HG02610 (cell line): ENCODE measurements around the gene GRK5.

Experiments used
- ATAC-seq: cut with Tn5 transposase; IDR thresholded peaks from one replicate; pipeline ENCODE4 v1.9.1; 2021; ENCODE audit warnings: mild to moderate bottlenecking, moderate library complexity; ENCODE audit not compliant: unreplicated experiment

GRK5 gene

GRCh38 chr10:119292968-119293760 is 85.8 kb downstream of the GRK5 start:
- ATAC-seq = no peak

- ATAC-seq = no peak
Measured at GRCh38 chr10:119296703-119297102, 89.3 kb downstream of the GRK5 start.

DNA sequence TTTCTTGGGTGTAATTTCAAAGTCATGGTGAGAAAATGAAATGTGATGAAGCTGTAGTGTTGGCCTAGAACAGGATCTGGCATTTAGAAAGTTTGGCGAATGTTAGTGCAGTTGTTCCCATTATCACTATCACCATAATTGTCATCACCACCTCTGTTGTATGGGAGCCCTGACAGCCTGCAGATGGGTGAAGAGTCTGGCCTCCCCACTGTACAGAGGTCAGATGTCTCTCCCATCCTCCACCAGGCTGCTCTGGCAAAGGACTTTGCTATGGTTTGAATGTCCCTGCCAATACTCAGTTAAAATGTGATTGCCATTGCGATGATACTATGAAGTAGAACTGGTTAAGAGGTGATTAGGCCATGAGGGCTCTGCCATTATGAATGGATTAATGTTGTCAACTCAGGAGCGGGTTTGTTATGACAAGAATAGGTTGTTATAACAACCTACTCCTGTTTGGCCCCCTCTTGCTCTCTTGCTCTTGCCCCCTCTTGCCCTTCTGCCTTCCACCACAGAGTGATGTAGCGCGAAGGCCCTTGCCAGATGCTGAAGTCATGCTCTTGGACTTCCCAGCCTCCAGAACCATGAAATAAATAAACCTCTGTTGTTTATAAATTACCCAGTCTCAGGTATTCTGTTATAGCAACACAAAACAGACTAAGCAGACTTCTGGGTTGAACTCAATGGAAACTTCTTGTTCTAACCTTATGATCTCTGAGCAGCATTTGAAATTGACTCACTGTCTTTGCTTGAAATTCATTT is 90.0 kb downstream of the GRK5 start:
- no peak for ATAC-seq

DNA sequence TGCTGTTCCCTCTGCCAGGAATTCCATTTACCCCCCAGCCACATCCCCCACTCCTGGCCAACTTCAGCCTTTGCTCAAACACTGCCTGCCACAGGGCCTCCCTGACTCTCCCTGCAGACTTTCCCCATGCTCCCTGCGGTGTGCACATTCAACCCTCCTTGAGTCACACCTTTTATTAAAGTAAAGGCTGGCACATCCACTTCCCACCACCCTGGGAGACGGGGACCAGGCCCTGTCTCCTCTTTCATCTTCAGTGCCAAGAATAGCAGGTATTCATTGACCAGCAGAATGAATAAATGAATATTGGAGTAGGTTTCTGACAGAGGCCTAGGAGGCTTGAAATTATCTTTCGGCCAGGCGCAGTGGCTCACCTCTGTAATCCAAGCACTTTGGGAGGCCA is 91.4 kb downstream of the GRK5 start:
- ATAC-seq = no peak

DNA sequence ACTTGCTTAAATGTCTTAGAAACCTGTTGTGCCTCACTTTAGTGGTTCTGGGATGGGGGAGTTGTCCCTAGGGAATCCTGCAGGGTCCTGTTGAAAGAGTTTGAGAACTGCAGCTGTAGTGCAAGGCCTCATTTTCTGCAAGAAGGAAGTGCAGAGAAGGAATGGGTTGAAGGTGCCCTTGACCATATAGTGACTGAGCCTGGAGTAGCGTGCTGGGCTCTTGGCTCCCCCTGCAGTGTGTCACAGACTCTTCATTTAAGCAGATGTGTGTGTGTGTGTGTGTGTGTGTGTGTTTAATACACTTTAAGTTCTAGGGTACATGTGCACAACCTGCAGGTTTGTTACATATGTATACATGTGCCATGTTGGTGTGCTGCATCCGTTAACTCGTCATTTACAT is 92.2 kb downstream of the GRK5 start:
- no peak for ATAC-seq

- ATAC-seq = no peak
Measured at GRCh38 chr10:119301397-119301796, 94.0 kb downstream of the GRK5 start.

- ATAC-seq = no peak
Measured at GRCh38 chr10:119302172-119302571, 94.8 kb downstream of the GRK5 start.

DNA sequence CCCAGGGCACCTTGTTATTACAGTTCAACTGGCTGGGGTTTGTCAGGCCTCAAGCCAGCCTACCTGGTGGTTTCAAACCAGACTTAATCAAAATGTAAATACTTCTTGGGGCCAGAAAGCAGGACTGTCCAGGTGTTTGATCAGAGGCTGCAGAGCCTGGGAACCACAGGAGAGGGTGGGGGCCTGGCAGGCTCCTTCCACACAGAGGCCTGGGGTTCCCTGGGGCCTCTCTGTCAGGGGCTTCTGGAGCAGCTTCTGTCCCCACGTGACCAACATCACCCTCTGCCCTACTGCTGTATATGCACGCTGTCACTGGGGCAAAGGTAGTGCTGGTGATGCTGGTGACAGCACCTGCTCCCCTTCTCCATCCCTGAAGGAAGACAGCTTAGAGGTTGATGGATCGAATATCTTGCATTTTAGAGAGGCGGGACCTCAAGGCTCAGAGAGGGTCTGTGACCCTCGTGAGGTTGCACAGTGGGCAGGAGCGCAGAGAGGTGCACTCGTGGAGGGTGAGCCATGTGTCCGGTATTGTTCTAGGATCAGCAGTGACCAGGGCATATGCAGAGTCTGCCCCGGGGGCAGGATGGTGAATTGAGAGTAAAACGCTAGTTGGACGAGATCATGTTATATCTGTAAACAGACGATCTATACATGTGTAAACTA is 95.4 kb downstream of the GRK5 start:
- ATAC-seq = no peak

DNA sequence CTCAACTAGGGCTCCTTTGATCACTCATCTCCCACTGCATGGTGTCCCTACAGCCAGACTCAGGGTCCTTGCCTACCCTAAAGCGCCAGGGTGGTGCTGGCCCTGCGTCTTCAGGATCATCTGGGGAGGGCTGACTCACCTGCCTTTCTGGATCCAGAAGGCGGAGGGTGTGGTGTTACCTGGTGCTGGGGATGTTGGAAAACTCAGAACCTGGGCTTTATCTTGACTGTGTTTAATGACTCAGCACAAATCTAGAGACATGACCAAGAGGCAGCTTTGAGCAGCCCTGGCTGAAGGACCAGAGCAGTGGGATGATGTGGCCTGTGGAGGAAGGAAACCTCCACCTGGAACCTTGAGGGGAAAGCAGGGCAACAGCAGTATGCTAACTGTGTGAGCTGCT is 96.5 kb downstream of the GRK5 start:
- no peak for ATAC-seq

GRCh38 chr10:119304541-119304940 is 97.2 kb downstream of the GRK5 start:
- no peak for ATAC-seq

DNA sequence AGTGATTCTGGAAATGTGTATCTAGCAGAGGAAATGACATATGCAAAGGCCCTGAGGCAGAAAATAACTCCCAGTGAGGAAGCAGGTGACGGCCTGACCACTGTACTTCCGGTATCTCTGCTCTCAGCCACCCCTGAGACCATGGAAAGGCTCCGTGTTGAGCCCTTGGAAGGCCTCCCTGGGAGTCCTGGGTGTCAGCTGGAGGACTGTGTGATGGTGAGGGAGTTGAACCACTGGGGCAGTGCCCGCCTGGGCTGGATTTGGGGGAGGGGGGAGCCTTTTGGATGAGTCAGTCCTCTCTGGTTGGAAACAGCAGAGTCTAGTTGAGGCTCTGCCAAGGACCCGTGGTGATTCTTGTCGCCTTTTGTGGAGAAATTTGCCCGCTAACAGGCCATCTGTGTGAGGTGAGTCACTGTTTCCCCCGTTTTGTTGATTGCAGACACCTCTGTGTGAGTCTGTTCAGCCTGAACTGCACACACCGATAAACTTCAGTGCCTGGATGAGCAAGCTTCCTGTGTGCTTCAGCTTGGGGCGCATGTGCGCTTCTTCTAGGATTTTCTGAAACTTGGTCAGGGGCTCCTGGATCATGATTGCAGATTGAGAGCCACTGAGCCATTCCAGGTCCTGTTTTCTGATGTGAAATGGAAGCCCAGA is 98.6 kb downstream of the GRK5 start:
- ATAC-seq = peak; percentile 63

- ATAC-seq = peak; percentile 52
Measured at GRCh38 chr10:119306514-119306951, 99.2 kb downstream of the GRK5 start.

GRCh38 chr10:119306986-119307392 is 99.6 kb downstream of the GRK5 start:
- no peak for ATAC-seq

DNA sequence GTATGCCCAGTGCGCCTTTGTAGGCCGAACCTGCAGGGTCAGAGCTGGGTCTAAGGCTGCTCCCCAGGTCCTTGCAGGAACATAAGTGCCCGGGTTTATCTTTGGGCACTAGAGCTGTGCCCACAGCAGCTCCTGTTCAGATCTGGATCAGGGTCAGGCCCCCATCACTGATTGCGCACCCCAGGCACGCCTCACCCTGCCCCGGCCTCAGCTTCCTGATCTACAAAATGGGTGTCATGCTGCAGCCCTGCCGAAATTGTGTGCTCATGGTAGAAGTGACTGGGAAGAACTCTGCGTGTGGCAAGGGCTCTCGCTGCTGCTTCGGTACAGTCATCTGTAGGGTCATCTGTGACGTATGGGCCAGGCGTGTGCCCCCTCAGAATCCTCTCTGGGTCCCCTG is 100.7 kb downstream of the GRK5 start:
- no peak for ATAC-seq

DNA sequence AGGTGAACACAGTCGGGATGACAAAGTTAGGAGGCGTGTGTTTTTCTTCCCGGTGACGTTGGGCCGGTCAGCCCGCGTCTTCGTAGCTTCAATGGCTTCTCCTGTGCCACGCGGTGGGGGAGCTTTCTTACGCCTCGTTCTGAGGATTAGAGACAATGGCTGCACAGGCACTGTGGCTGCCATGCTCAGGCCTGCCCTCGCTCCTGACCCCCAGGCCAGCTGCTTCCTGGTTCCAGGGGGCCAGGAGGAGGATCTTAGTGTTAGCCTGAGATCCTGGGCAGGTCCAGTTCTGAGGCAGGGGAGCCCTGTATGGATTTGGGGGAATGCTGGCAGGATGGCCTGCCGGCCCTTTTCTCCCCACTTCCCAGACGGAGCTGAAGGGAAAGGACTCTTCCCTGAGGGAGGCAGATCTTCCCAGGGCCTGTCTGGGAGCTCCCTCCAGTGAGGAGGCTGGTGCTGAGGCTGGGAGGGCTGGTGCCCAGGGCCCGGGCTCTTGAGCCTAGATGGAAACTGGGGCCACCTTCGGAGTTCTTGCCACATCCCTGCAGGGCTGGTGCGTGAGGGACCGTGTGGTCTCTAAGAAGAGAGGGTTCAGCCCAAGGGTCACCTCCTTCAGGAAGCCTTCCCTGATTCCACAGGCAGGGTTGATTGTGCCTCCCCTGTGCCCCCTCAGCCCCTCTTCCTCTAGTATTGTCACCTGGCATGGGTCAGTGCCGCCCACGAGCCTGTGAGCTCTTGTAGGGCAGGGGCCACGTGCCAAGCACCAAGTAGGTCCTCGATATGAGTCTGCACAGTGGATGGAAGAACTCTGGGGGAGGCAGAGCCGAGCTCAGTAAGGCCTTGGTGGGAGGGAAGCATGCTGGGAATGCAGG is 101.4 kb downstream of the GRK5 start:
- no peak for ATAC-seq

- ATAC-seq = peak; percentile 21
Measured at GRCh38 chr10:119309423-119309770, 102.0 kb downstream of the GRK5 start.

- ATAC-seq = no peak
Measured at GRCh38 chr10:119310806-119311205, 103.4 kb downstream of the GRK5 start.

- ATAC-seq = no peak
Measured at GRCh38 chr10:119312241-119312640, 104.9 kb downstream of the GRK5 start.

DNA sequence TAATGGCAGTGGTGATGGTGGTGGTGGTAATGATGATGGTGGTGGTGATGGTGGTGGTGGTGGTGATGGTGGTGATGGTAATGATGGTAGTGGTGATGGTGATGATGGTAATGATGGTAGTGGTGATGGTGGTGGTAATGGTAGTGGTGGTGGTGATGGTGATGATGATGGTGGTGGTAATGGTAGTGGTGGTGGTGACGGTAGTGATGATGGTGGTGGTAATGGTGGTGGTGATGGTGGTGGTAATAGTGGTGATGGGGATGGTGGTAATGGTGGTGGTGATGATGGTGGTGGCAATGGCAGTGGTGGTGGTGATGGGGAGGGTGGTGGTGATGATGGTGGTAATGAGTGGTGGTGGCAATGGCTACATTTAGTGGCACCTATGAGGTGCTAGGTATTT is 105.7 kb downstream of the GRK5 start:
- no peak for ATAC-seq

GRCh38 chr10:119313644-119314043 is 106.3 kb downstream of the GRK5 start:
- peak; percentile 81 for ATAC-seq
